ENCODE data around the gene PIK3CD.

PIK3CD gene

GRCh38 chr1:9651565-9652378, at the start of gene PIK3CD:
Gene PIK3CD, plus strand, starts transcription at chr1:9651731. Its CDS starts 58,725 bp downstream, at chr1:9710456.
- DNase-seq (ENCODE audit: low read depth): peak; percentile 60

DNA sequence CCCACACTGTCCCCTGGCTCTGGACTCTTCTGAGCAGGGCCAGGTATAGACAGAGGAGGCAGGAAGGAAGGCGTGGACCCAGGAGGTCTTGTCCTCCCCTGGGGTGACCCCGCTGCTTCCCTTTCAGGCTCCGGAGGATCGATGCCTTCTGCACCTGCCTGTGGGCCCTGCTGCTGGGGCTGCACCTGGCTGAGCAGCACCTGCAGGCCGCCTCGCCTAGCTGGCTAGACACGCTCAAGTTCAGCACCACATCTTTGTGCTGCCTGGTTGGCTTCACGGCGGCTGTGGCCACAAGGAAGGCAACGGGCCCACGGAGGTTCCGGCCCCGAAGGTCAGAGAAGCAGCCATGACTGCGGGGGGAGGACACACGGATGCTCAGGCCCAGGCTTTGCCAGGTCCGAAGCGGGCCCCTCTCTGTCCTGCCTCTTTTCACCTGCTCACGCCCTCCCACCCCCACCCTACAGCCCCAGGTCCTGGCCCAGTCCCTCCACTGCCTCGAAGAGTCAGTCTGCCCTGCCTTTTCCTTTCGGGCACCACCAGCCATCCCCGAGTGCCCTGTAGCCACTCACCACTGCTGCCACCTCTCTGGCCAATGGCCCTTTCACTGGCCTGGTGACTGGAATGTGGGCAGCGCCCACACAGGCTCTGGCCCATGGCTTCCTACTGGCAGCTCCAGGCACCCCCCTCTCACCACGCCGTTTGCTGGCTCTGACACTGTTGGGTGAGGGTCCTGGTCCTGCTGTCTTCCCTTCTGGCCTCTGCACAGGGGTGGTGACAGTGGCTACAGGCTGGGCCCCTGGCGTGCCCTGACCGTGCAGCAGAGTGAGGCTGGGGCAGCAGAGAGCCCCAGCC, 49.4 kb upstream of the PIK3CD start:
- DNase-seq (ENCODE audit: low read depth): no peak

DNA sequence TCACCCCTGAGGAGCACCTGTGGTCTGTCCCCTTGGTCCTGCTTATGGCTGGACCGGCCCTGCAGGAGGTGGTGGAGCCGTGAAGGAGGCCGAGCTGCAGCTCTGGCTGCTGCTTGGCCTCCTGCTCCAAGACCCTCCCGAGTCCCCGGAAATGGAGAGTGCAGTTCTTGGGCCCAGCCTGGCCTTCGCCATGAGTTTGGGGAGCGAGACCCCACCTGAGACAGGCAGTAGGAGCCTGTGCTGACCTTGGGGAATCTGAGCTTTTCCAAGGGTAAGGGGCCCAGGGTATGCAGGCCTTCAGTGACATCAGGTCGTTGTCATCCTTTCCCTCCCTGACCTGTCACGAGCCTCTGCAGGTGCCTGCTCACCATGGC, 48.8 kb upstream of the PIK3CD start:
- no peak for DNase-seq (ENCODE audit: low read depth)

DNA sequence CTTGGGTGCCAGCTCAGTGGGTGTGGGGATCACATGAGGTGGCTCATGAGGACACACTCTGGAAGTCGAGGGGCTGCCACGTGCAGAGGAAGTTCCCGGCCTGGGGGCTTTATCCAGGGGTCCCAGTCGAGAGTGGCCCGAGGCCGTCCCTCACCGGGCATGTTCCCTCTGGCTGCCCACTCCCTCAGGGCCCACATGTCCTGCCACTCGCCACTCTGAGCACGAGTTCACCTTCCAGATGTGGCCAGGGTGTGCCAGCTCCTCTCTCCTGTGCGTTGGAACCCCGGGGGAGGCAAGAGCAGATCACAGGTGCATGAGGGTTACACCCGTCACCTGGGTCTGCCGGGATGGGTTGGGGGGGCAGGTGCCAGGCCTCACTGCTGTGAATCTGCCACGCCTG, 48.2 kb upstream of the PIK3CD start:
- no peak for DNase-seq (ENCODE audit: low read depth)

GRCh38 chr1:9603766-9604753, 47.5 kb upstream of the PIK3CD start:
- DNase-seq (ENCODE audit: low read depth): no peak

DNA sequence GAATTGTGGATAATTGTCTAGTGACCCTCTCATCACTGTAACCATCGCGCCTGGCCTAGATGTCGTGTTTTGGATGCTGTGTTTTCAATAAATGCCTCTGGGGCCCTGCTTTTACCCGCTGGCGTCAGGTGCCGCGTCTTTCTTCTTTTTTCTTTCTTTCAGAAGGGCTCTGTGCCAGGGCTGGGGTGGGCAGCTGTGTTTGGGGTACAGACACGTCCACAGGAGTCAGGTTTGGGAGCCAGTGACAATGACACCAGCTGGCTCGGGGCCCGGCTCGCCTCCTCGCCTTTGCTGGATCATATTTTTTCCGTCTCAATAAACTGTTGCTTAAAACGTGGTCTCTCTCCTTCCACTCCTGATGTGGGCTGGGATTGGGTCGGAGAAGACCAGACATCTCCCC, 46.7 kb upstream of the PIK3CD start:
- no peak for DNase-seq (ENCODE audit: low read depth)

GRCh38 chr1:9605946-9606455, 45.5 kb upstream of the PIK3CD start:
- DNase-seq (ENCODE audit: low read depth): no peak

- DNase-seq (ENCODE audit: low read depth): no peak
These were observed 45.1 kb upstream of the PIK3CD start for GRCh38 chr1:9606458-9606857.

GRCh38 chr1:9606948-9607347, 44.6 kb upstream of the PIK3CD start:
- DNase-seq (ENCODE audit: low read depth): no peak

- DNase-seq (ENCODE audit: low read depth): no peak
These were observed 44.2 kb upstream of the PIK3CD start for GRCh38 chr1:9607352-9607751.

GRCh38 chr1:9609998-9610397, 41.5 kb upstream of the PIK3CD start:
- no peak for DNase-seq (ENCODE audit: low read depth)

- DNase-seq (ENCODE audit: low read depth): no peak
These were observed 41.0 kb upstream of the PIK3CD start for GRCh38 chr1:9610548-9610947.

DNA sequence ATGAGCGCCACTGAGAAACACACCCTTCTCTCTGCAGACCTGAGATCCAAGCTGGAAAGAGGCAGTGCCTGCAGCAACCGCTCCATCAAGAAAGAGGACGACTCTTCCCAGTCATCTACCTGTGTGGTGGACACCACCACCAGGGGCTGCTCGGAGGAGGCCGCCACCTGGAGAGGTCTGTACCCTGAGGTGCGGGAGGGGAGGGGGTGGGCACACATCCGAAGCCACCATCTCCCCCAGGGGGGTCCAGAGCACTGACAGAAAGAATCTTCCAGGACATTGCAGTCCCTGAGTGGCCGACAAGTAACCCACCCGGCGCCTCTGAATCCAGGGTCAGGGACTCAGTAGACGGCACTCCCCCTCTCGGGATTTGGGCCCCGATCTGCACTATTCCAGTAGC, 39.8 kb upstream of the PIK3CD start:
- DNase-seq (ENCODE audit: low read depth): no peak

- DNase-seq (ENCODE audit: low read depth): peak; percentile 26
These were observed 39.2 kb upstream of the PIK3CD start for GRCh38 chr1:9612162-9612845.

GRCh38 chr1:9612871-9613624, 38.5 kb upstream of the PIK3CD start:
- no peak for DNase-seq (ENCODE audit: low read depth)

GRCh38 chr1:9613625-9614299, 37.8 kb upstream of the PIK3CD start:
- DNase-seq (ENCODE audit: low read depth): no peak

- peak; percentile 69 for DNase-seq (ENCODE audit: low read depth)
These were observed 36.0 kb upstream of the PIK3CD start for GRCh38 chr1:9615316-9616063.

GRCh38 chr1:9618909-9619679, 32.4 kb upstream of the PIK3CD start:
- no peak for DNase-seq (ENCODE audit: low read depth)
